GM10266 (cell line): ENCODE results near the gene TLK2.

Experiments
- DNase-seq: peaks from one replicate; pipeline ENCODE4 v3.0.0; 2012; ENCODE audit errors: extremely low spot score
- CTCF ChIP-seq: IDR thresholded peaks from 2 replicates; pipeline ENCODE4 v1.5.1; 2012; ENCODE audit warnings: mild to moderate bottlenecking, low read depth; ENCODE audit not compliant: control insufficient read depth, insufficient read depth; ENCODE audit errors: missing control alignments

TLK2 gene

GRCh38 chr17:62572488-62572887, 93.9 kb downstream of the TLK2 start:
- no peak for TF ChIP-seq CTCF

GRCh38 chr17:62572888-62573401, 94.3 kb downstream of the TLK2 start:
- no peak for DNase-seq
- no peak for TF ChIP-seq CTCF

More at GRCh38 chr17:62572488-62572887, 93.9 kb downstream of the TLK2 start:
- DNase-seq, result no peak

GRCh38 chr17:62573480-62574117, 95.0 kb downstream of the TLK2 start:
- DNase-seq, result no peak
- no peak for TF ChIP-seq CTCF

GRCh38 chr17:62576382-62576781, 97.8 kb downstream of the TLK2 start:
- no peak for TF ChIP-seq CTCF
- no peak for DNase-seq

- no peak for TF ChIP-seq CTCF
- DNase-seq, result no peak
Observed at GRCh38 chr17:62578757-62579487, 100.3 kb downstream of the TLK2 start.

GRCh38 chr17:62580947-62581346, 102.3 kb downstream of the TLK2 start:
- DNase-seq, result no peak
- no peak for TF ChIP-seq CTCF

GRCh38 chr17:62581764-62582163, 103.1 kb downstream of the TLK2 start:
- TF ChIP-seq CTCF, result no peak
- DNase-seq, result no peak
